ENCODE results near the gene WNT7B. TPM values are rescaled to one million over a fixed set of nuclear protein-coding genes. Genes with fewer than 3 reads are reported as not detected.

Gene WNT7B
- polyA plus RNA-seq, 2 donors: 6.6 to 6.8 TPM

DNA sequence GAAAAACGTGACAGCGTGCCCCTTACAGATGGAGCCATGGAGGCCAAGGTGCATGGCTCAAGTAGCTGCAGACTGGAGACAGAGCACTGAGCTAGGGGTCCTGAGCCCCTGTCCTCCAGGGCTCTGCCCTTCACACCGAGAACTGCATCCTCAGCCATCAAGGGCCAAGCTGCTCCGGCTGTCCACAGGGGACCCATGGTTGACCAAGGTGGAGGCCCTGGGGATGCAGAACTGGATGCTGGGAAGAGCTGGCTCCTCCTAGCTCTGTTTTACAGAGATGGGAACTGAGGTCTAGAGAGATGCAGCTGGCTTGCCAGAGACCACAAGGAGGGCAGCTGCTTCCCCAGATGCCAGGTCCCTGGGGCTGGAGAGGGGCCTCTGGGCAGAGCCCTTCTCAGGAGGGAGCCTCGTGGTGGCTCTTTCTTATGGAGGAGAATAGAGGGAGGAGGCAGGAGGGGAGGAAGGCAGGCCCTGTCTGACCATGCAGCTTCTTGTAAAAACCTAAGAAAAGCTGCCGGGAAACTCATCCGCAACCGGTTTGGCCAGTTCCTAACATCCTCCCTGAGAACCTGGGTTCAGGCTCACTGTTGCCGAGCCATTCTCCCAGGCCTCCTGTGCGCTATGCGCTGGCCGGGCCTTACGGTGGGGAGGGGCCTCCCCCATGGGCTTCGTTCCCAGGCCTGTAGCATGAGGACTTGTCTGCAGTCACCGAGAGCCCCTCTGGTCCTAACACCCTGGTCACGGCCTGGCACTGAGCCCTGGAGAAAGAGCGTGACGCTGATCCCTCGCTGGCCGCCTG, 80.6 kb downstream of the WNT7B start:
- Histone ChIP-seq H3K4me3 (ENCODE audit: low read depth in 1 of 2, low read length in 2 of 2) (no peak overlapping the region), H3K27ac (ENCODE audit: low read depth in 2 of 2, low read length in 1 of 2) (peak overlapping the region; percentile 80 to 86), H3K27me3 (ENCODE audit: control insufficient read depth in 1 of 2, insufficient read depth in 2 of 2, low read length in 2 of 2) (no peaks in the 10 kb centered on the region), H3K36me3 (ENCODE audit: control insufficient read depth in 2 of 2, insufficient read depth in 2 of 2, low read length in 1 of 2) (no peaks in the 10 kb centered on the region), H3K9me3 (ENCODE audit: control insufficient read depth in 2 of 2, insufficient read depth in 1 of 2, low read depth in 1 of 2, low read length in 1 of 2) (no peaks in the 10 kb centered on the region), H3K4me1 (ENCODE audit: control insufficient read depth in 2 of 2, insufficient read depth in 2 of 2, low read length in 1 of 2) (peaks cover 4 to 25% of the 10 kb centered on the region in 2 donors)
- WGBS, 2 donors: 40 to 59% methylated on average over 19 to 20 of the region's 20 CpGs

DNA sequence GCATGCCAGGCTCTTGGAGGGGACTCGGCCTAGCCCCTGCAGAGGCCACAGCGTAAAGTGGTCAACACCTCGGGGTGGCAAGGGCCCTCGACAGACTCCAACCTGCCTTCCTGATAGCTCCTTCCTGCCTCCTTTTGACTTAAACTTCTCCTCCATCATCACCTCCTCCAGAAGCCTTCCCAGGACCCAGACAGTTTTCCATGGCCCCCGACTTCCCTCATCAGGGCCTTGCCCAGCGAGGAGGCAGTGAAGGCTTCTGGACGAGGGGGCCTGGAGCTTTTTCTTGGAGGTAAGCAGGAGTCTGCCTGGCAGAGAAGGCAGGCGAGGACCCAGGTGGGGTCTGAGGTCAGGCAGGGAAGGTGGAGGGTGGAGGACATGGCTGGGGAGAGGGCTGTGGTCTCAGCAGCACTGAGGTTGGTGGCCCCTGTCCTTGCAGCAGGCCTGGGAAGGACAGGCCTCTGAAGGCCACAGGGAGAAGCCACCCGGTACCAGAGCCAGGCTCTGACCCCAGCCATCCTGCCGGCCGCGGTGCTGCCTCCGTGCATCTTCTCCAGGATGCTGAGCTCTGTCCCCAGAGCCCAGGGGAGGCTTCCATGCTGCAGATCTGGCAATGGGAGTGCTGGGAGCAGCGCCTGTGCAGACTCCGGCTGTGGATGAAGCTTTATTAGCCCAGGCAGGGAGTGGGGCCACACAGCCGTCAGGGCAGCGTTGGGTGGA, 81.4 kb downstream of the WNT7B start:
- Histone ChIP-seq H3K9me3 (ENCODE audit: control insufficient read depth in 2 of 2, insufficient read depth in 1 of 2, low read depth in 1 of 2, low read length in 1 of 2) (no peaks in the 10 kb centered on the region), H3K4me3 (ENCODE audit: low read depth in 1 of 2, low read length in 2 of 2) (no peak overlapping the region), H3K27me3 (ENCODE audit: control insufficient read depth in 1 of 2, insufficient read depth in 2 of 2, low read length in 2 of 2) (no peaks in the 10 kb centered on the region), H3K4me1 (ENCODE audit: control insufficient read depth in 2 of 2, insufficient read depth in 2 of 2, low read length in 1 of 2) (peaks cover 4 to 25% of the 10 kb centered on the region in 2 donors), H3K27ac (ENCODE audit: low read depth in 2 of 2, low read length in 1 of 2) (peak overlapping the region in 1 of 2 donors; percentile 86), H3K36me3 (ENCODE audit: control insufficient read depth in 2 of 2, insufficient read depth in 2 of 2, low read length in 1 of 2) (no peaks in the 10 kb centered on the region)
- 85 to 89% methylated on average over 17 of the region's 17 CpGs for WGBS, 2 donors

DNA sequence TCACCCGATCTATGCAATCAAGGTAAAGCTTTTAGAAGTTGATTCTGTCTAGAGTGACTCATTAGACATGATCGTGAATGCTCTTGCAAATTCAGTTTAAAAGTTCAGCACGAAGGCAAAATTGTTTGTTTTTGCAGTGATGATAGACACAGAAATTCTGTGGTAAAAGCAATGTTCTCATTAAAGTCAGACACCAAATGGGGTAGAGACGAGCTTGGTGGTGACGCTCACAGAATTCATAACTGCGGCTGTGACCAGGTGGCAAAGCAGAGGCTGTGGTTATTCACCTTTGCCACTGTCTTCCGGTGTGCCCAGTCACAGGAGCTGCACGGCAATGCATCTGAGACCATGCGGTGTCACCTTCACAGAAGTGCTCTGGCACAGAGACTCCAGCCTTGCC, 83.4 kb downstream of the WNT7B start:
- no peaks in the 10 kb centered on the region for H3K27me3 ChIP-seq (ENCODE audit: control insufficient read depth in 1 of 2, insufficient read depth in 2 of 2, low read length in 2 of 2)
- WGBS, 2 donors: 69% methylated on average over 9 of the region's 9 CpGs

DNA sequence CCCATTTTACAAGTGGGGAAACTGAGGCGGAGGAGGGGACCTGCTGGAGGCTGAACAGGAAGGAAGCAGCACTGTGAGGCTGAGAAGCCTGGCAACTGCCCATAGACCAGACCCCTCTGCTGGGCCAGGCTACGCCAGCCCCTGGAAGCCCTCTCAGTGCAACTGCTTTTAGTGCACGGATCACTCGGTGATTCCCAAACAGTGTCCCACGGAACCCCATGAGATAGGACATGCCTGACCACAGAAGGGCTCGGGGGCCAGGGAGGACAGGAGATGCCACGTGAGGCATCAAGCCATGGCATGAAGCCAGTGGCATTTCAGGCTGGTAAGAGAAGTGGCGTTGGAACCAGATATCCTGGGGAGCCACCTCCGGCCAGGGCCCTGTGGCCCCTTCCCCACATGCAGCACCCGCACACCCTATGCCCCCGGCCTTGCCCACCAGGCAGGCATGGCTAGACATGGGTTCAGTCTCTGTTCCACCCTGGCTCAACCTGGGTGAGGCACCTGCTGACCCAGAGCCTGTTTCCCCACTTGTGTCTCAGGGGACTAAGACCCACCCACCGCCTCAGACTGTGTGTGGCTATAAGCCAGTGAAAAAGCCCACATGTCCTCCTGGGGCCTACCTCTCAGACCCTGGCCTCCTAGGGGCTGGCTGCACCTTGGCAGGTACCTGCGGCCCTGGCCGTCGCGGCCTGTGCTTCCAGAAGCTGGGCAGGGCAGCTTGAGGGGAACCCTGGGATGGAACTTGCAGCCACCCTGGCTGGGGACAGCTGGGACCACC, 84.1 kb downstream of the WNT7B start:
- Histone ChIP-seq H3K4me3 (ENCODE audit: low read depth in 1 of 2, low read length in 2 of 2) (no peak overlapping the region), H3K9me3 (ENCODE audit: control insufficient read depth in 2 of 2, insufficient read depth in 1 of 2, low read depth in 1 of 2, low read length in 1 of 2) (no peaks in the 10 kb centered on the region), H3K4me1 (ENCODE audit: control insufficient read depth in 2 of 2, insufficient read depth in 2 of 2, low read length in 1 of 2) (peaks cover 4 to 28% of the 10 kb centered on the region in 2 donors), H3K36me3 (ENCODE audit: control insufficient read depth in 2 of 2, insufficient read depth in 2 of 2, low read length in 1 of 2) (no peaks in the 10 kb centered on the region), H3K27me3 (ENCODE audit: control insufficient read depth in 1 of 2, insufficient read depth in 2 of 2, low read length in 2 of 2) (no peaks in the 10 kb centered on the region), H3K27ac (ENCODE audit: low read depth in 2 of 2, low read length in 1 of 2) (no peak overlapping the region)
- 81 to 82% methylated on average over 16 of the region's 16 CpGs for WGBS, 2 donors

More for the DNA sequence above, 83.4 kb downstream of the WNT7B start:
- Histone ChIP-seq H3K36me3 (ENCODE audit: control insufficient read depth in 2 of 2, insufficient read depth in 2 of 2, low read length in 1 of 2) (no peaks in the 10 kb centered on the region), H3K4me3 (ENCODE audit: low read depth in 1 of 2, low read length in 2 of 2) (no peak overlapping the region), H3K9me3 (ENCODE audit: control insufficient read depth in 2 of 2, insufficient read depth in 1 of 2, low read depth in 1 of 2, low read length in 1 of 2) (no peaks in the 10 kb centered on the region), H3K27ac (ENCODE audit: low read depth in 2 of 2, low read length in 1 of 2) (no peak overlapping the region), H3K4me1 (ENCODE audit: control insufficient read depth in 2 of 2, insufficient read depth in 2 of 2, low read length in 1 of 2) (peaks cover 6 to 25% of the 10 kb centered on the region in 2 donors)

DNA sequence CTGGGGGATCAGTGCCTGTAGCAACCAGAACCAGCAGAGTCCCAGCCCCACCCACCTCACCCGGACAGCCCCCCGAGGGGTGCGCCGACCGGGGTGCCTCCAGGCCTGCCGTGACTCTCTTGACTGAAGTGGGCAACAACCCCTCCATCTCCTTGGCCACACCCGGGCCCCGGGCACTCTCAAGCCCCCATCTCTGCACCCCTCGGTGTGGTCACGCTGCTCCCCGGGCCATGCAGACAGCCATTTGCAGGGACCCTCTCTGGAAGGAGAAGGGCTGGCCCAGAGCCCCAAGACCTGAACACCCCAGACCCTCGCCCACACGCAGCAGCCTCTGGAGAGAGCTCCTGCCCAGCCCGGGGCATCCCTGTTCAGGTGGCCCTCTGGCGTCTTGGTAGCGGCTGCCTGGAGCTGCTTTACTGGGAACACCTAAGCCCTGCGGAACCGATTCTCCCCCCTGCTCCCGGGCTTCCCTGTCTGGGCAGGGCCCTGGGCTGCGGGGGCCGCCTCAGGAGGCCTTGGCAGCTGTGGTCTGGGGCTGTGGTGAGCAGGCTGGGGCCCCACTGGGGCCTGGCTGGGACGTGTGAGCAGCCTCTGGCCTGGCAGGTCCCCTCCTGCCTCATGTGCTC, 84.9 kb downstream of the WNT7B start:
- H3K4me3 ChIP-seq (ENCODE audit: low read depth in 1 of 2, low read length in 2 of 2): no peak overlapping the region
- WGBS, 2 donors: 56 to 64% methylated on average over 22 of the region's 22 CpGs
- peak overlapping the region in 1 of 2 donors; percentile 25 for H3K27ac ChIP-seq (ENCODE audit: low read depth in 2 of 2, low read length in 1 of 2)
- H3K4me1 ChIP-seq (ENCODE audit: control insufficient read depth in 2 of 2, insufficient read depth in 2 of 2, low read length in 1 of 2): peaks cover 4 to 32% of the 10 kb centered on the region in 2 donors
- no peaks in the 10 kb centered on the region for H3K36me3 ChIP-seq (ENCODE audit: control insufficient read depth in 2 of 2, insufficient read depth in 2 of 2, low read length in 1 of 2)
- H3K27me3 ChIP-seq (ENCODE audit: control insufficient read depth in 1 of 2, insufficient read depth in 2 of 2, low read length in 2 of 2): no peaks in the 10 kb centered on the region
- H3K9me3 ChIP-seq (ENCODE audit: control insufficient read depth in 2 of 2, insufficient read depth in 1 of 2, low read depth in 1 of 2, low read length in 1 of 2): no peaks in the 10 kb centered on the region

DNA sequence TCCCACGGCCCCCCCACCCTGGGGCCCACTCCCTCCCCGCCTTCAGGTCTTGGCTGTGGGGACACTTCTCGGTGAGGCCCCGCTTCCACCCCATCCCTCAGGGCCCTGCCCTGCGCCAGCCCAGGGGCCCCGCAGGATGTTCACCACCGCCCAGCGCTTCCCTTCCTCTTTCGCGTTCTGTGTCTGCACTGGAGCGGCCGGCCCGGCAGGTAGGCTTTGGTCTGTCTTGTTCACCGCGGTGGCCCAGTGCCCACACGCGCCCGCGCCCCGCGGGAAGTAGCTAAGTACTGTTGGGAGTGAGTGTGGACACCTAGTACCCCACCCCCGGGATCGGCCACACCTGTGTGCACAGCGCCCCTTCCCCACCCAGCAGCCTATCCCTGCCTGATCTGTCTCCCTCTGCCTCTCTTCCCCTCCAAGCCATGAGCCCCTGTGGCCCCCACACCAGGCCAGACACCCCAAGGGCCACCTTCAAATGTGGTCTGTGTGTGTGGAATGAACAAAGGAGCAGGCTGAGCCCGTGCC, 85.4 kb downstream of the WNT7B start:
- Histone ChIP-seq H3K27me3 (ENCODE audit: control insufficient read depth in 1 of 2, insufficient read depth in 2 of 2, low read length in 2 of 2) (no peaks in the 10 kb centered on the region), H3K4me1 (ENCODE audit: control insufficient read depth in 2 of 2, insufficient read depth in 2 of 2, low read length in 1 of 2) (peaks cover 4 to 28% of the 10 kb centered on the region in 2 donors), H3K9me3 (ENCODE audit: control insufficient read depth in 2 of 2, insufficient read depth in 1 of 2, low read depth in 1 of 2, low read length in 1 of 2) (no peaks in the 10 kb centered on the region), H3K4me3 (ENCODE audit: low read depth in 1 of 2, low read length in 2 of 2) (no peak overlapping the region), H3K36me3 (ENCODE audit: control insufficient read depth in 2 of 2, insufficient read depth in 2 of 2, low read length in 1 of 2) (no peaks in the 10 kb centered on the region), H3K27ac (ENCODE audit: low read depth in 2 of 2, low read length in 1 of 2) (peak overlapping the region in 1 of 2 donors; percentile 25)
- 34 to 51% methylated on average over 25 of the region's 25 CpGs for WGBS, 2 donors

DNA sequence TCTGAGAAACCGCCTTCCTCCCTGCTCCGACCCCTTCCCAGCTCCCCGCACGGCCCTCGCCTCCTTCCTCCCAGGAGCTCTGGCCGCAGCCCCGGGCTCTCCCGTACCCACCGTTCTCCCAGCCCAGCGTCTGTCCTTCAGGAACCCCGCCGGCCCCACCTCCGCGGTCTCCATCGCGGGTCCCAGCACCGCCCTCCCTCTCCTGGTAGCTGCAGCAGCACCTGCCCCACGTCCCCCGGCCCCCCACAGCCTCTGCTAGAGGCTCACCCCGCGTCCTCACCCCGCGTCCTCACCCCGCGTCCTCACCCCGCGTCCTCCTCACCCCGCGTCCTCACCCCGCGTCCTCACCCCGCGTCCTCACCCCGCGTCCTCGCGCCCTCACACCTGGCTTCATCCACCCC, 85.9 kb downstream of the WNT7B start:
- H3K4me3 ChIP-seq (ENCODE audit: low read depth in 1 of 2, low read length in 2 of 2): no peak overlapping the region
- H3K27me3 ChIP-seq (ENCODE audit: control insufficient read depth in 1 of 2, insufficient read depth in 2 of 2, low read length in 2 of 2): no peaks in the 10 kb centered on the region
- H3K36me3 ChIP-seq (ENCODE audit: control insufficient read depth in 2 of 2, insufficient read depth in 2 of 2, low read length in 1 of 2): no peaks in the 10 kb centered on the region
- no peaks in the 10 kb centered on the region for H3K9me3 ChIP-seq (ENCODE audit: control insufficient read depth in 2 of 2, insufficient read depth in 1 of 2, low read depth in 1 of 2, low read length in 1 of 2)
- peaks cover 3 to 26% of the 10 kb centered on the region in 2 donors for H3K4me1 ChIP-seq (ENCODE audit: control insufficient read depth in 2 of 2, insufficient read depth in 2 of 2, low read length in 1 of 2)
- H3K27ac ChIP-seq (ENCODE audit: low read depth in 2 of 2, low read length in 1 of 2): no peak overlapping the region
- WGBS, 2 donors: 81% methylated on average over 30 to 37 of the region's 37 CpGs

DNA sequence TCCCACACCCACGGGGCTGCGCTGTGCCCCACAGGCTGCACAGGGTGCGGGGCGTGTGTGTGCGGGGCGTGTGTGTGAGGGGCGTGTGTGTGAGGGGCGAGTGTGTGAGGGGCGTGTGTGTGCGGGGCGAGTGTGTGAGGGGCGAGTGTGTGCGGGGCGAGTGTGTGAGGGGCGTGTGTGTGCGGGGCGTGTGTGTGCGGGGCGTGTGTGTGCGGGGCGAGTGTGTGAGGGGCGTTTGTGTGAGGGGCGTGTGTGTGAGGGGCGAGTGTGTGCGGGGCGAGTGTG, 86.7 kb downstream of the WNT7B start:
- Histone ChIP-seq H3K4me3 (ENCODE audit: low read depth in 1 of 2, low read length in 2 of 2) (no peak overlapping the region), H3K9me3 (ENCODE audit: control insufficient read depth in 2 of 2, insufficient read depth in 1 of 2, low read depth in 1 of 2, low read length in 1 of 2) (no peaks in the 10 kb centered on the region), H3K4me1 (ENCODE audit: control insufficient read depth in 2 of 2, insufficient read depth in 2 of 2, low read length in 1 of 2) (peaks cover 3 to 20% of the 10 kb centered on the region in 2 donors), H3K27ac (ENCODE audit: low read depth in 2 of 2, low read length in 1 of 2) (no peak overlapping the region), H3K36me3 (ENCODE audit: control insufficient read depth in 2 of 2, insufficient read depth in 2 of 2, low read length in 1 of 2) (no peaks in the 10 kb centered on the region), H3K27me3 (ENCODE audit: control insufficient read depth in 1 of 2, insufficient read depth in 2 of 2, low read length in 2 of 2) (no peaks in the 10 kb centered on the region)
- WGBS, 2 donors: 86 to 91% methylated on average over 21 to 26 of the region's 26 CpGs

All from esophagus (tissue), 2 donors.